Measurements from ENCODE around the gene RNF151. TPM values are rescaled to one million over a fixed set of nuclear protein-coding genes. Genes with fewer than 3 reads are reported as not detected.

RNF151 gene
- total and polyA plus RNA-seq, 2 of the 13 experiments (the other 11 are each of a cell fraction or from before 2014, with no cell fraction given), result not detected

- TF ChIP-seq, protein P1, sequence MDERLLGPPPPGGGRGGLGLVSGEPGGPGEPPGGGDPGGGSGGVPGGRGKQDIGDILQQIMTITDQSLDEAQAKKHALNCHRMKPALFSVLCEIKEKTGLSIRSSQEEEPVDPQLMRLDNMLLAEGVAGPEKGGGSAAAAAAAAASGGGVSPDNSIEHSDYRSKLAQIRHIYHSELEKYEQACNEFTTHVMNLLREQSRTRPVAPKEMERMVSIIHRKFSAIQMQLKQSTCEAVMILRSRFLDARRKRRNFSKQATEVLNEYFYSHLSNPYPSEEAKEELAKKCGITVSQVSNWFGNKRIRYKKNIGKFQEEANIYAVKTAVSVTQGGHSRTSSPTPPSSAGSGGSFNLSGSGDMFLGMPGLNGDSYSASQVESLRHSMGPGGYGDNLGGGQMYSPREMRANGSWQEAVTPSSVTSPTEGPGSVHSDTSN (CRISPR knock-in tag; IDR thresholded peaks at IDR 0.05), result no peak
- peak; percentile 47; the same call in 1 of the 2 replicates for TF ChIP-seq PAX8 (CRISPR knock-in tag; IDR thresholded peaks at IDR 0.05; ENCODE audit: borderline replicate concordance)
- TF ChIP-seq TCF7L2 (IDR thresholded peaks at IDR 0.05; ENCODE audit: low read depth, low read length), result no peak
- no peak for TF ChIP-seq ZFP36 (IDR thresholded peaks at IDR 0.05; ENCODE audit: borderline replicate concordance, low read depth, low read length, partially characterized antibody)
- TF ChIP-seq ZNF607 (CRISPR knock-in tag; IDR thresholded peaks at IDR 0.05; ENCODE audit: borderline replicate concordance), result no peak
- peak; percentile 75 for TF ChIP-seq BCL6 (CRISPR knock-in tag; IDR thresholded peaks at IDR 0.05)
- peak; percentile 81 for TF ChIP-seq BHLHE40 (IDR thresholded peaks at IDR 0.05; ENCODE audit: low read length)
- TF ChIP-seq, protein P2, sequence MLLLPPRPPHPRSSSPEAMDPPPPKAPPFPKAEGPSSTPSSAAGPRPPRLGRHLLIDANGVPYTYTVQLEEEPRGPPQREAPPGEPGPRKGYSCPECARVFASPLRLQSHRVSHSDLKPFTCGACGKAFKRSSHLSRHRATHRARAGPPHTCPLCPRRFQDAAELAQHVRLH (CRISPR knock-in tag; IDR thresholded peaks at IDR 0.05; ENCODE audit: borderline replicate concordance, low read depth), result no peak
- peak; percentile 76 for TF ChIP-seq POLR2AphosphoS5 (IDR thresholded peaks at IDR 0.05; ENCODE audit: low read depth, low read length)
- TF ChIP-seq GTF2F1 (IDR thresholded peaks at IDR 0.05; ENCODE audit: low read length), result no peak
- TF ChIP-seq ZSCAN20 (CRISPR knock-in tag; IDR thresholded peaks at IDR 0.05; ENCODE audit: borderline replicate concordance), result 0 out of 2 replicates have a peak, but pooled peaks have one; percentile 37
- TF ChIP-seq, protein P3, sequence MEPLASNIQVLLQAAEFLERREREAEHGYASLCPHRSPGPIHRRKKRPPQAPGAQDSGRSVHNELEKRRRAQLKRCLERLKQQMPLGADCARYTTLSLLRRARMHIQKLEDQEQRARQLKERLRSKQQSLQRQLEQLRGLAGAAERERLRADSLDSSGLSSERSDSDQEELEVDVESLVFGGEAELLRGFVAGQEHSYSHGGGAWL (CRISPR knock-in tag; IDR thresholded peaks at IDR 0.05), result 0 out of 2 replicates have a peak, but pooled peaks have one; percentile 11
- peak; percentile 23 for TF ChIP-seq TEAD3 (CRISPR knock-in tag; optimal IDR thresholded peaks at IDR 0.05; ENCODE audit: borderline replicate concordance)
- TF ChIP-seq ELF4 (CRISPR knock-in tag; IDR thresholded peaks at IDR 0.05; ENCODE audit: borderline replicate concordance), result no peak
- no peak for TF ChIP-seq ZFAT (CRISPR knock-in tag; conservative IDR thresholded peaks at IDR 0.05)
- TF ChIP-seq ARNTL (CRISPR knock-in tag; IDR thresholded peaks at IDR 0.05), result peak; percentile 91
- no peak for TF ChIP-seq ZNF652 (CRISPR knock-in tag; IDR thresholded peaks at IDR 0.05; ENCODE audit: borderline replicate concordance, low read depth)
- TF ChIP-seq MYC (CRISPR knock-in tag; IDR thresholded peaks at IDR 0.05; ENCODE audit: borderline replicate concordance), result peak; percentile 83
- TF ChIP-seq TBX3 (IDR thresholded peaks at IDR 0.05; ENCODE audit: borderline replicate concordance), result no peak; the same call in 1 of the 2 replicates
- 0 out of 2 replicates have a peak, but pooled peaks have one; percentile 8 for TF ChIP-seq FOXA1 (IDR thresholded peaks at IDR 0.05)
- peak; percentile 83 for TF ChIP-seq FOXA1 (CRISPR knock-in tag; IDR thresholded peaks at IDR 0.05)
- no peak for TF ChIP-seq NFIB (CRISPR knock-in tag; IDR thresholded peaks at IDR 0.05; ENCODE audit: borderline replicate concordance)
- no peak for TF ChIP-seq ZNF713 (CRISPR knock-in tag; IDR thresholded peaks at IDR 0.05)
- no peak for TF ChIP-seq GMEB2 (CRISPR knock-in tag; IDR thresholded peaks at IDR 0.05; ENCODE audit: low read depth)
- TF ChIP-seq PHF8 (CRISPR knock-in tag; IDR thresholded peaks at IDR 0.05), result no peak; the same call in 1 of the 2 replicates
- TF ChIP-seq MED1 (CRISPR knock-in tag; IDR thresholded peaks at IDR 0.05), result peak; percentile 88
- TF ChIP-seq RCOR2 (CRISPR knock-in tag; IDR thresholded peaks at IDR 0.05), result no peak
- no peak for TF ChIP-seq HOXA7 (CRISPR knock-in tag; IDR thresholded peaks at IDR 0.05)
- peak; percentile 70; the same call in 1 of the 2 replicates for TF ChIP-seq MXD4 (CRISPR knock-in tag; IDR thresholded peaks at IDR 0.05)
These were observed 26.1 kb upstream of the RNF151 start (continued) for GRCh38 chr16:1940273-1941161.

Data from HepG2 (cell line).